Ovary (tissue), 3 donors: Measurements from ENCODE around the gene QSOX2.

Experiments used
- EP300 ChIP-seq: sonication (generic); formaldehyde crosslinking; IDR thresholded peaks from one replicate; pipeline ENCODE4 v1.6.1; 2017; ENCODE audit warnings: antibody characterized with exemption
- POLR2A ChIP-seq: fragments of 450-650 bp; IDR thresholded peaks from one replicate; pipeline ENCODE4 v1.6.1; 2017; ENCODE audit warnings: antibody characterized with exemption, mild to moderate bottlenecking, moderate library complexity
- TF ChIP-seq, protein P1 (sequence below), 3 donors: fragments of 450-650 bp in 2 of 3; fragments of 200-600 bp in 1 of 3; IDR thresholded peaks; one replicate each; pipeline versions ENCODE4 v1.5.1 to v1.8.0; 2016 to 2022; ENCODE audit warnings: antibody characterized with exemption in 3 of 3, mild to moderate bottlenecking in 1 of 3
- donor health status: DM: no; HTN: no; CAD: no.

GRCh38 chr9:136220017-136220729 is 25.4 kb downstream of the QSOX2 start:
- TF ChIP-seq EP300 (no peak), POLR2A (no peak)
- TF ChIP-seq, protein P1, sequence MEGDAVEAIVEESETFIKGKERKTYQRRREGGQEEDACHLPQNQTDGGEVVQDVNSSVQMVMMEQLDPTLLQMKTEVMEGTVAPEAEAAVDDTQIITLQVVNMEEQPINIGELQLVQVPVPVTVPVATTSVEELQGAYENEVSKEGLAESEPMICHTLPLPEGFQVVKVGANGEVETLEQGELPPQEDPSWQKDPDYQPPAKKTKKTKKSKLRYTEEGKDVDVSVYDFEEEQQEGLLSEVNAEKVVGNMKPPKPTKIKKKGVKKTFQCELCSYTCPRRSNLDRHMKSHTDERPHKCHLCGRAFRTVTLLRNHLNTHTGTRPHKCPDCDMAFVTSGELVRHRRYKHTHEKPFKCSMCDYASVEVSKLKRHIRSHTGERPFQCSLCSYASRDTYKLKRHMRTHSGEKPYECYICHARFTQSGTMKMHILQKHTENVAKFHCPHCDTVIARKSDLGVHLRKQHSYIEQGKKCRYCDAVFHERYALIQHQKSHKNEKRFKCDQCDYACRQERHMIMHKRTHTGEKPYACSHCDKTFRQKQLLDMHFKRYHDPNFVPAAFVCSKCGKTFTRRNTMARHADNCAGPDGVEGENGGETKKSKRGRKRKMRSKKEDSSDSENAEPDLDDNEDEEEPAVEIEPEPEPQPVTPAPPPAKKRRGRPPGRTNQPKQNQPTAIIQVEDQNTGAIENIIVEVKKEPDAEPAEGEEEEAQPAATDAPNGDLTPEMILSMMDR (IDR thresholded peaks at IDR 0.05): no peak
